Osteoblast (primary cell): ENCODE data around the gene HASPIN. TPM values are rescaled to one million over a fixed set of nuclear protein-coding genes. Genes with fewer than 3 reads are reported as not detected.
A peak's percentile ranks its signal among the peaks of the same experiment; 100 is the strongest.

Experiments used
- DNase-seq: peaks from one replicate; pipeline ENCODE4 v3.0.0; 2011; ENCODE audit warnings: low spot score, mixed read lengths; ENCODE audit not compliant: insufficient read length; ENCODE audit errors: missing footprints
- H2AFZ ChIP-seq: 2 replicates; pipeline ENCODE4 v1.6.0; 2011; ENCODE audit warnings: mild to moderate bottlenecking, low read length
- H3K27ac ChIP-seq: 2 replicates; pipeline ENCODE4 v1.5.1; 2011; ENCODE audit warnings: mild to moderate bottlenecking, low read depth, low read length, moderate library complexity
- H3K27me3 ChIP-seq: 2 replicates; pipeline ENCODE4 v1.6.0; 2012; ENCODE audit warnings: mild to moderate bottlenecking, control low read depth, inconsistent platforms, low read length, moderate library complexity; ENCODE audit not compliant: insufficient read depth
- H3K36me3 ChIP-seq: 2 replicates; pipeline ENCODE4 v1.5.1; 2011; ENCODE audit warnings: mild to moderate bottlenecking, low read length, control low read depth, moderate library complexity; ENCODE audit not compliant: insufficient read depth
- H3K4me1 ChIP-seq: 2 replicates; pipeline ENCODE4 v1.5.1; 2011; ENCODE audit warnings: mild to moderate bottlenecking, low read length, control low read depth, moderate library complexity; ENCODE audit not compliant: insufficient read depth
- H3K4me2 ChIP-seq: 2 replicates; pipeline ENCODE4 v1.6.0; 2011; ENCODE audit warnings: mild to moderate bottlenecking, low read length; ENCODE audit not compliant: insufficient read depth
- H3K4me3 ChIP-seq: fragments of 200-600 bp; sonication (generic); 3 replicates; pipeline ENCODE4 v1.5.1; 2012; ENCODE audit warnings: mild to moderate bottlenecking, low read length, inconsistent platforms; ENCODE audit not compliant: insufficient read depth
- H3K79me2 ChIP-seq: 2 replicates; pipeline ENCODE4 v1.6.0; 2012; ENCODE audit warnings: mild to moderate bottlenecking, low read length, control low read depth, inconsistent platforms; ENCODE audit not compliant: insufficient read depth
- H3K9me3 ChIP-seq: 2 replicates; pipeline ENCODE4 v1.5.1; 2011; ENCODE audit warnings: low read depth, low read length, control low read depth
- H4K20me1 ChIP-seq: 2 replicates; pipeline ENCODE4 v1.6.0; 2012; ENCODE audit warnings: mild to moderate bottlenecking, low read length, control low read depth; ENCODE audit not compliant: insufficient read depth
- total RNA-seq: library from RNA; depleted of rRNA; stranded (reverse); fragments of >200 nt; gene quantifications from 2 replicates; pipeline ENCODE4 v1.2.3, GENCODE V29; 2012
- TF ChIP-seq, protein P1 (sequence below): IDR thresholded peaks from 2 replicates; pipeline ENCODE4 v1.5.1; 2011; ENCODE audit warnings: mild to moderate bottlenecking, low read depth, low read length, moderate library complexity; ENCODE audit errors: extremely low read depth

HASPIN gene
- total RNA-seq, 1 donor = 1.4 TPM

DNA sequence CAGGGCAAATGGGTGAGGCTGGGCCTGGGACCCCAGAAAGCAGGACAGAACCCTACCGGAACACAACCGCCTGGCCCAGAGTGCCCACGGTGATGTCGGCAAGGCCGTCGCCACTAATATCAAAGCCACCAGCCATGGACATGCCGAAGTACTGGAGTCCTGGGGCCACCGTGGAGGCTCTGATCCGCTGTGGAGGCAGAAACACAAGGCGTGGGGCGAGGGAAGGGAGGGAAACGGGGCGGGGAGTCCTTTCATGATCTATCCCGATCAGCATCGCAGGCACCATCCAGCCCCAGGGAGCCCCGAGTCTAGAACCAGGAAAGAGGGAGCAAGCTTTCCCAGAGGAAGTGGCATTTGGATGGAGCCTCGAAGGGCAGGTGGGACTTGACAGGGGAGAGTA, 26.6 kb downstream of the HASPIN start:
- H3K4me2 ChIP-seq = no peak overlapping the region
- H3K4me1 ChIP-seq = no peaks in the 10 kb centered on the region
- no peak overlapping the region for H2AFZ ChIP-seq
- TF ChIP-seq, protein P1, sequence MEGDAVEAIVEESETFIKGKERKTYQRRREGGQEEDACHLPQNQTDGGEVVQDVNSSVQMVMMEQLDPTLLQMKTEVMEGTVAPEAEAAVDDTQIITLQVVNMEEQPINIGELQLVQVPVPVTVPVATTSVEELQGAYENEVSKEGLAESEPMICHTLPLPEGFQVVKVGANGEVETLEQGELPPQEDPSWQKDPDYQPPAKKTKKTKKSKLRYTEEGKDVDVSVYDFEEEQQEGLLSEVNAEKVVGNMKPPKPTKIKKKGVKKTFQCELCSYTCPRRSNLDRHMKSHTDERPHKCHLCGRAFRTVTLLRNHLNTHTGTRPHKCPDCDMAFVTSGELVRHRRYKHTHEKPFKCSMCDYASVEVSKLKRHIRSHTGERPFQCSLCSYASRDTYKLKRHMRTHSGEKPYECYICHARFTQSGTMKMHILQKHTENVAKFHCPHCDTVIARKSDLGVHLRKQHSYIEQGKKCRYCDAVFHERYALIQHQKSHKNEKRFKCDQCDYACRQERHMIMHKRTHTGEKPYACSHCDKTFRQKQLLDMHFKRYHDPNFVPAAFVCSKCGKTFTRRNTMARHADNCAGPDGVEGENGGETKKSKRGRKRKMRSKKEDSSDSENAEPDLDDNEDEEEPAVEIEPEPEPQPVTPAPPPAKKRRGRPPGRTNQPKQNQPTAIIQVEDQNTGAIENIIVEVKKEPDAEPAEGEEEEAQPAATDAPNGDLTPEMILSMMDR = no peak
- peak; percentile 64 for DNase-seq
- no peak overlapping the region for H3K27ac ChIP-seq
- no peak overlapping the region for H3K4me3 ChIP-seq
- H3K9me3 ChIP-seq = no peaks in the 10 kb centered on the region
- no peaks in the 10 kb centered on the region for H3K36me3 ChIP-seq
- no peaks in the 10 kb centered on the region for H3K27me3 ChIP-seq
- no peaks in the 10 kb centered on the region for H3K79me2 ChIP-seq
- H4K20me1 ChIP-seq = no peaks in the 10 kb centered on the region

DNA sequence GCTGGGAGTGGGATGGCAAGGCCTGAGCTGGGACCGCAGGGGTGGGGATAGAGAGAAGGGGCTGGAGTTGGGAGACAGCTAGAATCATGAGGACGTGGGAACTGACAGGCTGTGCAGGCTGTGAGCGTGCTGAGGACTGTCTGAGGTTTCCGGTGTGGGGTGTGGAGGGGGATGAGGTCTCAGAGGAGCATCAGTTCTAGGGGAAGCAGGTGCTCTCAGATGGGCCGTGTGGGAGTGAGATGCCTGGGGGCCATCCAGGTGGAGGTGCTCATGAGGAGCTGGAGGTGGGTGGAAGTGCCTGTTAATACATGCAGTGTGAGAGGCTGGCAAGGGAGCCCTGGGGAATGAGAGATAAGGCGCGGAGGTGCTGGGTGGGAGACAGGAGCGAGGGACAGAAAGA, 27.2 kb downstream of the HASPIN start:
- Histone ChIP-seq H3K27me3 (no peaks in the 10 kb centered on the region), H3K9me3 (no peaks in the 10 kb centered on the region), H4K20me1 (no peaks in the 10 kb centered on the region), H3K36me3 (no peaks in the 10 kb centered on the region), H3K4me3 (no peak overlapping the region), H3K4me2 (no peak overlapping the region), H2AFZ (no peak overlapping the region), H3K27ac (no peak overlapping the region), H3K4me1 (no peaks in the 10 kb centered on the region), H3K79me2 (no peaks in the 10 kb centered on the region)
- DNase-seq = peak; percentile 47
- TF ChIP-seq, protein P1 = no peak

DNA sequence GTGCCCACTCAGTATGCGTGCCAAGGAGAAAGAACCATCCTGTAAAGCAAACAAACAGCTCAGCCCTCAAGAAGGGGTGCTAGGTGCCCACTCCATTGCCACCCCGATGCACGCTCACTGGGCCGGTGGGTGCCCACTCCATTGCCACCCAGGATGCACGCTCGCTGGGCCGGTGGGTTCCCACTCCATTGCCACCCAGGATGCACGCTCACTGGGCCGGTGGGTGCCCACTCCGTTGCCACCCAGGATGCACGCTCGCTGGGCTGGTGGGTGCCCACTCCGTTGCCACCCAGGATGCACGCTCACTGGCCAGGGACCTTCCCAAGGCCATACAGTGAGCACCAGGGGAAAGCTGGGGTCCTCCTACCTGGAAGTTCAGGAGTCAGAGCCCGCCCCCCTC, 28.1 kb downstream of the HASPIN start:
- TF ChIP-seq, protein P1 = no peak
- H3K36me3 ChIP-seq = no peaks in the 10 kb centered on the region
- DNase-seq = peak; percentile 46

DNA sequence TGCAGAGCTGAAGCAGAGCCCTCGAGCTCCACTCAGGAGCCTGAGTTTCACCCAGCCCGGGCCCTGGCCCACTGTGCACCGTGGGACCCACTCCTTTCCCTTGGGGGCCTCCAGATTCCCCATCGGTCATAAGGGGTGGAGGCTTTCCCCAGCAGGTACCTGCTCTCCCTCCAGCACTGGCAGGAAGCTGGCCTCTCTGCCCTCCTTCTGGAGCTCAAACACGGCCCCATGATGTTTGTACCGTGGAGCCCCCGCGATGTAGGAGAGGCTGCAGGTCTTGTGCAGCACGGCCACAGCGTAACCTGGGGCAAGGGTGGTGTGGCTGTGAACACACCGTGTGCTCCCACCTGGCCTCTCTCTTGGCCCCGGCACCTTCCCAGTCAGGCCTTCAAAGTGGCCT, 29.9 kb downstream of the HASPIN start:
- Histone ChIP-seq H4K20me1 (no peaks in the 10 kb centered on the region), H3K27me3 (no peaks in the 10 kb centered on the region), H3K4me1 (no peaks in the 10 kb centered on the region), H3K4me2 (no peak overlapping the region), H3K79me2 (no peaks in the 10 kb centered on the region), H3K27ac (no peak overlapping the region), H3K4me3 (no peak overlapping the region), H3K9me3 (no peaks in the 10 kb centered on the region), H3K36me3 (no peaks in the 10 kb centered on the region), H2AFZ (no peak overlapping the region)
- DNase-seq = peak; percentile 73
- TF ChIP-seq, protein P1 = no peak

More for the DNA sequence above, 28.1 kb downstream of the HASPIN start:
- Histone ChIP-seq H2AFZ (no peak overlapping the region), H3K27me3 (no peaks in the 10 kb centered on the region), H3K27ac (no peak overlapping the region), H3K4me2 (no peak overlapping the region), H3K4me3 (no peak overlapping the region), H4K20me1 (no peaks in the 10 kb centered on the region), H3K9me3 (no peaks in the 10 kb centered on the region), H3K79me2 (no peaks in the 10 kb centered on the region), H3K4me1 (no peaks in the 10 kb centered on the region)
